CD1c-positive myeloid dendritic cell (primary cell): ENCODE measurements around the gene CRELD2.

Experiments used
- DNase-seq: peaks from one replicate; pipeline ENCODE4 v3.0.0-alpha.2; 2016; ENCODE audit errors: extremely low spot score

The CRELD2 gene

GRCh38 chr22:49945042-49945794 lies 26.8 kb downstream of the CRELD2 start:
- peak; percentile 76 for DNase-seq

- DNase-seq, result no peak
These were observed 28.3 kb downstream of the CRELD2 start for GRCh38 chr22:49946612-49947295.

- DNase-seq, result no peak
These were observed 28.8 kb downstream of the CRELD2 start for GRCh38 chr22:49947296-49947622.

- no peak for DNase-seq
These were observed 29.9 kb downstream of the CRELD2 start for GRCh38 chr22:49948116-49948957.

GRCh38 chr22:49948958-49949913 lies 30.8 kb downstream of the CRELD2 start:
- DNase-seq, result no peak

- no peak for DNase-seq
These were observed 31.5 kb downstream of the CRELD2 start for GRCh38 chr22:49949914-49950292.

- DNase-seq, result no peak
These were observed 32.1 kb downstream of the CRELD2 start for GRCh38 chr22:49950396-49950994.

- peak; percentile 83 for DNase-seq
These were observed 32.7 kb downstream of the CRELD2 start for GRCh38 chr22:49951000-49951677.

GRCh38 chr22:49951678-49951985 lies 33.2 kb downstream of the CRELD2 start:
- DNase-seq, result no peak

GRCh38 chr22:49951986-49952896 lies 33.8 kb downstream of the CRELD2 start:
- DNase-seq, result no peak

- DNase-seq, result peak; percentile 72
These were observed 34.7 kb downstream of the CRELD2 start for GRCh38 chr22:49953027-49953679.

GRCh38 chr22:49953680-49954344 lies 35.4 kb downstream of the CRELD2 start:
- no peak for DNase-seq

- no peak for DNase-seq
These were observed 35.9 kb downstream of the CRELD2 start for GRCh38 chr22:49954354-49954753.

- no peak for DNase-seq
These were observed 36.7 kb downstream of the CRELD2 start for GRCh38 chr22:49954991-49955580.

GRCh38 chr22:49955581-49956417 lies 37.4 kb downstream of the CRELD2 start:
- DNase-seq, result no peak

- DNase-seq, result no peak
These were observed 38.0 kb downstream of the CRELD2 start for GRCh38 chr22:49956418-49956770.
